ENCODE data around the gene EEPD1.
A peak's percentile ranks its signal among the peaks of the same experiment; 100 is the strongest.

Gene EEPD1

DNA sequence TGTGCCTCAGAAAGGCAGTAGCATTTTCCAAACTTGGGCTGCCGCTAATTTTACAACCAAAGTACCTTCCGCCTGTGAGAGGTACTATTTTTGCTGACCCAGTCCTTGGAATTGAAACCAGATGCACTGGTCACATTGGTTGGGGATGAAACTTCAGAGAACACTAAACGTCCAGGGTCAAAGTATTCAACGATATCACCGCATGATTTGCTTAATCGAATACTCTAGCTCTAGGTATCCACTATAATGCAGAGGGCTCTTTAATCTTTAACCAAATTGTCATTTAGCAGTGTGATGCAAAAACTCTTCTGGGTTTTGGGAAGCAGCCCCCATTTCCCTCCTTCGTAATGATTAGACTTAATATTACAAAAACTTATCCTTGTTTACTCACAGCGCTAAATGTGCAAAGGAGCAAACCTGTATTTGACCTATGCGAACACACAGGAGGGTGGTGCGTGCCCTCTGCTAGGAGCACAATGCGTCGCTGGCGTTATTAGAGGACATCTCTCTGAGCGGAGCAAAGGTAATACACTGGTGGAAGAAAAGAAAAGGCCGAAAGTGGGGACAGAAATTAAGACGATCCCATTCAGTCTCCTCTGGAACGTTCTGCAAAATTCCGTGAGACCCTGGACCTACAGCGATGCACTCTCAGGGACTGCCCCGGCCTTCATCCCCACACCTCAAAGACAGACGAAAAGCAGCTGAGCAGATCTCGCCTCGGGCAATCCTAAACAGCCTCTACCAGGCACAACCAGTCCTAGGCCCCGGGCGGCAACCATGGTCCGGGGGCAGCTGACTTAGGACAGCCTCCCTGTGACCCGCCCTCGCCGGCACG, 916 bp upstream of the EEPD1 start:
- DNase-seq = no peak
- in situ Hi-C loops (cut with MboI; ENCODE audit: low pct_unique_long_range_greater_than_20kb, low sequenced_read_pairs) = no loop called here

DNA sequence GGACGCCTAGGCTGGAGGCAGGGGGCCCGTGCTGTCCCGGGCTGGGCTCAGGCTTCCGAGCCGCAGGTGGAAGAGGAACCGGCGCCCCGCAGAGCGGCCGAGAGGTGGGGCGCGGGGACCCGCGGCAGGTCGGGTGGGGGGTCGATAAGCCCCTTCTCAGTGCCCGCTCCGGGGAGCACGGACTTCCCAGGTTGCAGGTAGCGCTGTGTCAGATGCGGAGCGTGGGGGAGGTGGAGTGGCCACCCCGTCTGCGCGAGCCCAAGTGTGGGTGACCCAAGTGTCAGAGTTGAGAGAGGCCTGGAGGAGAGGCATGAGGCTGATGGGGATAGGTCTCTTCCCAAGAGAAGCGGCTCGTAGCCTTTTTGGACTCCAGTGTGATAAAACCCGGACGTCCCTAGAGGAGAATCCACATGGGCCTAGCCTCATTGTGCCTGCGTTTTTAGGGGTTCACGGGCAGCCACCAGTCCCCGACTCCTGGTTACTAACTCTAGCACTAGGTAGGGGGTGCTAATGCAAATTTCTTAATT, 580 bp downstream of the EEPD1 start:
- in situ Hi-C loops (cut with MboI; ENCODE audit: low pct_unique_long_range_greater_than_20kb, low sequenced_read_pairs) = no loop called here
- DNase-seq = no peak

DNA sequence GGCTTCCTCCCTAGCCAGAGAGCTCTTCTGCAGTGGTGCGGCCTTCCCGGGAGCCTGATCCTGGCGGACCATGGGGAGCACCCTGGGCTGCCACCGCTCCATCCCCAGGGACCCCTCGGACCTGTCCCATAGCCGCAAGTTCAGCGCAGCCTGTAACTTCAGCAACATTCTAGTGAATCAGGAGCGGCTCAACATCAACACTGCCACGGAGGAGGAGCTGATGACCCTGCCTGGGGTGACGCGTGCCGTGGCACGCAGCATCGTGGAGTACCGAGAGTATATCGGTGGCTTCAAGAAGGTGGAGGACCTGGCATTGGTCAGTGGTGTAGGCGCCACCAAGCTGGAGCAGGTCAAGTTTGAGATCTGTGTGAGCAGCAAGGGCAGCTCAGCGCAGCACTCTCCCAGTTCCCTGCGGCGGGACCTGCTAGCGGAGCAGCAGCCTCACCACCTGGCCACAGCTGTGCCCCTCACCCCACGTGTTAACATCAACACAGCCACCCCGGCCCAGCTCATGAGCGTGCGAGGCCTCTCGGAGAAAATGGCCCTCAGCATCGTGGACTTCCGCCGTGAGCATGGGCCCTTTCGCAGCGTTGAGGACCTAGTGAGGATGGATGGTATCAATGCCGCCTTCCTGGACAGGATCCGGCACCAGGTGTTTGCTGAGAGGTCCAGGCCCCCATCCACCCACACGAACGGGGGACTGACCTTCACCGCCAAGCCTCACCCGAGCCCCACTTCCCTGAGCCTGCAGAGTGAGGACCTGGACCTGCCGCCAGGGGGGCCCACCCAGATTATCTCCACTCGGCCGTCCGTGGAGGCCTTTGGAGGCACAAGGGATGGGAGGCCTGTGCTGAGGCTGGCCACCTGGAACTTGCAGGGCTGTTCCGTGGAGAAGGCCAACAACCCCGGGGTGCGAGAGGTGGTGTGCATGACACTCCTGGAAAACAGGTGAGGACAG, 1.5 kb downstream of the EEPD1 start:
- in situ Hi-C loops (cut with MboI; ENCODE audit: low pct_unique_long_range_greater_than_20kb, low sequenced_read_pairs) = no loop called here
- no peak for DNase-seq

DNA sequence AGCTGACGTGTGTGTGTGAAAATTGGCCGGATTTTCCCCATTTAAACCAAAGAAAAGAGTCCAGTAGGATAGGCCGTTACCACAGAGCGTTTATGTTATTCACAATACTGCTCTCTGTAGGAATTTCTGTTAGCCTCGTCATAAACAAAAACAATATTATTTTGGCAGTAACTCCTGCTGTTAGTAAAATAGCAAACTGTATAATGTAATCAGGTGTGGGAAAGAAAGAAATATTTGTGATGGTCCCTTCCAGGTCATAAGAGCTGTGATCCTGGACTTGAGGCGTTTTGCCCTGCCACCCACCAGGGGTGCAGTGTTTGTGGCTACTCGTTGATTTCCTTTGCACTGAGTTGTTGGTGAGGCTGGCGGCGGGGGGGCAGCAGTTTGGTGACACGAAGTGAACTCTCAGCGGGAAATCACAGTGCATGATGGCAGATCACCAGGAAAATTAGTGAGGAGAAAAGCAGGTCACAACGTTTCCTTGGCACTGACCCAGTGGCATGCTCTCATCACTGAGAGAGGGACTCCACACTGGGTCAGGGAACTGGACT, 2.8 kb downstream of the EEPD1 start:
- DNase-seq = peak; percentile 30
- in situ Hi-C loops (cut with MboI; ENCODE audit: low pct_unique_long_range_greater_than_20kb, low sequenced_read_pairs) = no loop called here

DNA sequence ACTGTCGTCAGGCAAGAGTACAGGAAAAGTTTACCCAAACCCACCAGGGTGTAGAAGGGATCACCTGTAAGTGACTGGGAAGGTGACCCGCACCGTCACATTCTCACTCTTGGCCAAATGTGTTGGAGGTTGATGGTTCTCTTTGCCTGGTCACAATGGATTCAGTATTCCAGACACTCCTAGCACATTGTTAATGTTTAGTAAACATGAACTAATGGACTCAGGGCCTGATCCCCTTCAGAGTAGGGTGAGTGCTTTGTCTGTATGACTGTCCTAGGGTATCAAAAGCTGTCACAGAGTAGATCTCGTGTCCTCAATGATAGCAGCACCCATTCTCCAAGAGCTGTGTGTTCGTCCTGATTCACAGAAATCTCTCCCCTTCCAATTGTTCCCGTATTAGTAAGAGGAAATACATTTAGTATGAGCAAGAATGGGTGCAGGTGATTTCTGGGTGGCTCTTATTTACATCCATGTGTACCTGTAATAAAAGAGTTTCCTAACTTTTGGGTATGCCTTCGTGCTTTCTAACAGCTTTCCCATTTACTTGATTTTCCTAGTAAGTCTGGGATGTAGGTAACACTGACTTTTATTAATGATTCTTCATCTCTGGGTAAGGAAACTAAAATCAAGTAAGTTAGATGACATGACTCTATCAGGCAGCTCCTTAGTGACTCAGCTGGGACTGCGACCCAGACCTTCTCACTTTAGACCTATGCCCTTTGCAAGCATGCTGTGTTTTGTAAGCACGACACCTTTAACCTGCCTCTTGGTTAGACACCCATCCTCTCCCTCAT, 4.7 kb downstream of the EEPD1 start:
- in situ Hi-C loops (cut with MboI; ENCODE audit: low pct_unique_long_range_greater_than_20kb, low sequenced_read_pairs) = no loop called here
- no peak for DNase-seq

DNA sequence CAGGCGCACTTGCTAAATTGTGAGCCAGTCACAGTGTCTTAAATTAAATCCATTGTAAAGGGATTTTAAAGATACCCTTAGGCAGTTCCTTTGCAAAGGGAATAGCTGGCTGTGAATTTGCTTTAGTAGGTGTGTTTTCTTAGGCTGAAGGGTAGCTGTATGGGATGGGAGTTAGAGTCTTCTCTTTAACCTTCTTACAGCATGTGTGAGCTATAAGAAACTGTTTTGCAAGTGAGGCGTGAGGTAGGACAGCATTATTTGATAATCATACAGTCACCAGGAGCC, 5.2 kb downstream of the EEPD1 start:
- DNase-seq = no peak
- in situ Hi-C loops (cut with MboI; ENCODE audit: low pct_unique_long_range_greater_than_20kb, low sequenced_read_pairs) = no loop called here

DNA sequence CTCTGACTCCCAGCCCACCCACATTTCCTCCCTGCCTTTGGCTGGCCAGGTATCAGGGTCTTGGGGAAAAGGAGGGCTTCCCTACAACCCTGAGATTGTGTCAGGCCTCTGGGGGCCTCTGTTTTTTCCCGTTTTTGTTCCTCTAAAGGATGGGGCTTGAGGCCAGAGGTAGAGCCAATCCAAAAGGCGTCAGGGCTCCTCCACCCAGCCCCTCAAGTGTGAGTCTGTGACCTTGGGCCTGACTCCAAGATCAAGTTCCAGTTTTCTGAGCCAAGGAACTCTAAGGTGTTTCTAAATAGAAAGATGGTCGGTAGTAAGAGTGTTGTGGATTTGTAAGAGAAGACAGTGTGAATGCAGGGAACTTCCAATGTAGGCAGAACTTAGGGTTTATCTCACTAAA, 6.6 kb downstream of the EEPD1 start:
- in situ Hi-C loops (cut with MboI; ENCODE audit: low pct_unique_long_range_greater_than_20kb, low sequenced_read_pairs) = no loop called here
- no peak for DNase-seq

DNA sequence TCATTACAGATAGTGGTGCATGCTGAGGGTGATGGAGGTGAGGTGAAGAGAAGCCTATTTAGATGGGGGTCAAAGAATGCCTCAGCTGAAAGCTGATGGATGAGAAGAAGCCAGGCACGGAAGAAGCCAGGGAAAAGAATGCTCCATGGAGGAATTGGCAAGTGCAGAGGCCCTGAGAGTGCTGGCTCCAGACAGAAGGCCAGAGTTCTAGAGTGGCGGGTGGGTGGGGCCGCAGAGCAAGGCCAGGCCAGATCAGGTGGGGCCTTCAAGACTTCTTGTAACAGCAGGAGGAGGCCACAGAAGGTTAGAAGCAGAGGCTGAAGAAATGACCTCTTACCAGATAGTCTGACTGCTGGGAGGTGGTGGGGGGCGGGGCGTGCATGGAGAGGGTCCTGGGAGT, 7.3 kb downstream of the EEPD1 start:
- no peak for DNase-seq
- in situ Hi-C loops (cut with MboI; ENCODE audit: low pct_unique_long_range_greater_than_20kb, low sequenced_read_pairs) = no loop called here

DNA sequence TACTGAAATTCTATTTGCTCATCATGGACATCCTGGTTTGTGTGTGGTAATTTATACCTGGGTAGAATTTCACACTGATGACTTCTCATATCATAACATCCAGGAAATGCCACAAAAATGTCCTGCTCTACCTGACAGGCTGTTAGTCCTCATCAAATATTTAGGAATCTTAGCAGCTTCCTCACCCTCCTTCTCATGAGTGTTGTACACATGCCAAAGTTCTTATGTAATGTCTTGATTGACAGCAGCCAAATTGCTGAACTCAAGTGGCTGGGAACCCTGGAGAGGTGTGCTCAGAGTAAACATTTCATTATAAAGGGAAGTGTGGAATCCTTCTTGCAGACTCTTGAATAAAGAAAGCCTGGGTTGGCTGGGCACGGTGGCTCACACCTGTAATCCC, 8.9 kb downstream of the EEPD1 start:
- in situ Hi-C loops (cut with MboI; ENCODE audit: low pct_unique_long_range_greater_than_20kb, low sequenced_read_pairs) = no loop called here
- peak; percentile 48 for DNase-seq

DNA sequence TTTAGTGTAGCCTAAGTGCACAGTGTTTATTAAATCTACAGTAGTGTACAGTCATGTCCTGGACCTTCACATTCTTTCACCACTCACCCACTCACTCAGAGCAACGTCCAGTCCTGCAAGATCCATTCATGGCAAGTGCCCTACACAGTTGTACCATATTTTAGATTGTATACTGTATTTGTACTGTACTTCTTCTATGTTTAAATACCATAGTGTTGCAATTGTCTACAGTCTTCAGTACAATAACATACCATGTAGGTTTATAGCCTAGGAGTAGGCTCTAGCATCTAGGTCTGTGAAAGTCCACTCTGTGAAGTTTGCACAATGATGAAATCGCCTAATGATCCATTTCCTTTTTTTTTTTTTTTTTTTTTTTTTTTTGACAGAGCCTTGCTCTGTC, 12.0 kb downstream of the EEPD1 start:
- in situ Hi-C loops (cut with MboI; ENCODE audit: low pct_unique_long_range_greater_than_20kb, low sequenced_read_pairs) = no loop called here
- peak; percentile 38 for DNase-seq

DNA sequence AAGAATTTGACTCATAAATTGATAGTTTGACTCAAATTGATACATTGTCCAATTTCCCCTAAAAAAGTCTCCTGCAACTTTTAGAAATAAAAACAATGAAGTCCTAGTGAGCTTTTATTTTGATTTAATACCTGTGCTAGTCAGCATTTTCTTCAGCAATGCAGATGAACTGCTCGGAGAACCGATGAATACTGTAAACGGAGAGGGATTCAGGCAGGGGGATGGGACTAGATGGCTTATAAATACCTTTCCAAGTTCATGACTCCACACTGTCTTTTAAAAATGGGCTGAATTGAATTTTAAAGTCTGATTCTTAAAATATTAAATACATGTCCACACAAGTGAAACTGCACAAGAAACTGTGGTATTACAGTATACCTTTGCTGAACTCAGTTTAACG, 12.7 kb downstream of the EEPD1 start:
- DNase-seq = no peak
- in situ Hi-C loops (cut with MboI; ENCODE audit: low pct_unique_long_range_greater_than_20kb, low sequenced_read_pairs) = no loop called here

DNA sequence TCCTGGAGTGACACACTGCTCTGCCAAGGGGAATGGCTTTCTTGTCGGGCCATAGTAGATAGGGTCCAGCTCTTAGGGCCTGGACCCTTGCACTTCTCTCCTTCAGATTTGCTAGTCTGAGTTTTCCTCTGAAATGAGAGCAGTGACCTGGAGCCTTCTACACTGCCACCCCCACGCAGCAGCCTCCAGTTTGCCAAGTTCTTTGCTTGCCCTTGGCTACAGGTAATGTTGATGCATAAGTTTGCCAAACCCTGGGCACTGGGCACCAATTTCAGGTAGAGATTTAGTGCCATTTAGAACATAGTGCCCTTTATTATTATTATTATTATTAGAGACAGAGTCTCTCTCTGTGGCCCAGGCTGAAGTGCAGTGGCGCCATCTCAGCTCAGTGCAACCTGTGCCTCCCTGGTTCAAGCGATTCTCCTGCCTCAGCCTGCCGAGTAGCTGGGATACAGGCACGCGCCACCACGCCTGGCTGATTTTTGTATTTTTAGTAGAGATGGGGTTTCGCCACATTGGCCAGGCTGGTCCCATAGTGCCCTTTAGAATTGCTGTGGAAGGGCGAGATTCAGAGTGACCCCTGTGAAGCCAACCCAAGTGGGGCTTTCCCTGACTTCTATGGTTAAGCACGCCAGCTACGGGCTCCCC, 14.5 kb downstream of the EEPD1 start:
- in situ Hi-C loops (cut with MboI; ENCODE audit: low pct_unique_long_range_greater_than_20kb, low sequenced_read_pairs) = no loop called here
- no peak for DNase-seq

DNA sequence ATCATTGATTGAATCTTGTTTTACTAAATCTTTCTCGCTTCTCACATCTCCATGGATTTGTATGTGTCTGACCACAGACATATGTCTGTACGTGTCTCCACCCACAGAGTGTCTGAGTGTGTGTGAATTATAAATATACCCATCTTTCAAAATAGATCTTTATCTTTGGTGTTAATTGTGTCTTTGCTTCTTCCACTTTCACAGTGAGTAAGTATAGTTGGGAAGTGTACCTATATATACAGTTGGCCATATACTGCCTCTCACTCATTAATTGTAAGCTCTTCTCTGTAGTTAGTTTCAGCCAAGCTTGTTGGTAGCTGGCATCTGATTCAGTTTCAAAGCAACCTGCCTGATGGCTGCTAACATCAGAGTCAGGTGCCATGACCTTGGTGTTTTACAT, 18.4 kb downstream of the EEPD1 start:
- in situ Hi-C loops (cut with MboI; ENCODE audit: low pct_unique_long_range_greater_than_20kb, low sequenced_read_pairs) = no loop called here

DNA sequence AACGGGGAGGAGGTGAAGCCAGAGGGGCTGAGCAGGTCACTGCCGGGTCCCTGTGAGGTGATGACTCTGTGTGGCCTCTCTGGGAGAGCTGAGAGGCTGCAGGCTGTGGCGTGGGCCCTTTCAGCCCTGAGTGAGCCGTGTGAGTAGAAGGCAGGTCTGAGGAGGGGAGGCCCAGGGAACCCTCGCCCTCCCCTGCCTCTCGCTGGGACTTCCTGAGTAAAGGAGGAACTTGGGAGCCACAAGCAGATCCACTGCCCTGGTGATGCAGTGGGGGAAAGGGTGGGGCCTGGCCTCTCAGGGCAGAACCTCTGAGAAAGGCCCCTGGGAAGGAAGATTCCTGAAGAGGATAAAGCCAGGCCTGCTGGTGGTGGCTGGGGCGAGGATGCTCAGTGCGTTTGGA, 22.8 kb downstream of the EEPD1 start:
- in situ Hi-C loops (cut with MboI; ENCODE audit: low pct_unique_long_range_greater_than_20kb, low sequenced_read_pairs) = no loop called here
- peak; percentile 89 for DNase-seq

More for the DNA sequence above, 18.4 kb downstream of the EEPD1 start:
- DNase-seq = no peak

DNA sequence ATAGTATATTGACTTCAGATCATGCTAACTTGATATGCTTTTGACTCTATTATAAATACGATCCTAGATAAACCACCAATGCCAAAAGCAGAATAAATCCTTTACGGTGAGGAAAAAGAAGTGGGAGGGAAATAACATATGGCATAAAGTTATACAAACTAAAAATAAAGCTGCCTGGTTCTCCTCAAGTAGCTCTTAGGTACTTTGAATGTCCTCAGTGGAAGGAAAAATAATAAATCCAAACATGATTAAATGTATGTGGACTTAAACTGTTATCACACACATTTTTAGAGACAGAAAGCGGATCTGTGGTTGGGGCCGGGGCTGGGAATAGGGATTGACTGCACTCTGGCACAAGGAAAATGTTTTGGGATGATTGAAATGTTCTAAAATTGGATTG, 23.6 kb downstream of the EEPD1 start:
- in situ Hi-C loops (cut with MboI; ENCODE audit: low pct_unique_long_range_greater_than_20kb, low sequenced_read_pairs) = no loop called here
- DNase-seq = no peak

DNA sequence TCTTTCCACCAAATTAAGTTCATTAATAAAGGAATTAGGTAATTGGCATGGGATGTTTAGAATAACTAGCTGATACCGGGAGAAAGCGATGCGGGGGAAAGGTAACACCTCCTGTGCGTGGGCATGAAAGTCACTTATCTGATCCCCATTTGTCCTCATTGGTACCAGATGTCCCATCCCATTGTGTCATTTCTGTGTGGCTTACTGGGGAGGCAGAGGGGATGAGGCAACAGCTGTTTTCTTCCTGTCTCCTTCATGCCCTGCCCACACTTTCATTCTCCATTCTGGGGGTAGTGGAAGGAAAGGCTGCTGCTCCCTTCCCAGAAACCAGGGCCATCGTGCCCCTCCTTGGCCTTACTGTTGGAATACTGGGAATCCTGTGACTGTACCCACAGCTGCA, 27.1 kb downstream of the EEPD1 start:
- DNase-seq = no peak
- in situ Hi-C loops (cut with MboI; ENCODE audit: low pct_unique_long_range_greater_than_20kb, low sequenced_read_pairs) = no loop called here

DNA sequence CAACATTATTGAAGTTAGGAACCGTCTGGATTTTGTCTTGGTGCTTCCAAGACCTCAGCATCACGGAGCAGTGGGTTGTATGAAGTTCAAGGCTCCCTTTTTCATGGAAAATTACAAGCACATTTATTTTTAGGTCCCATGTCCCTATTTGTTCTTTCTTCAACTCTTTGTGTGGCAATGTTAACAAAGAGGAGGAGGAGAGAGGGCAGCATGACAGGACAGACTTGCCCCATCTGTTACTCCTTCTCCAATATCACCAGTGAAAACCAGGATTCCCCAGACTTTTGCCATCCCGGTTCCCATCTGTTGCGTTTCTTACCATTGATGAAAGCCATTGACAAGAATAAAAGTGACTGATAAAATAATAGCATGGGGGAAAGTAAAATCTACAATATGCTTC, 28.6 kb downstream of the EEPD1 start:
- no peak for DNase-seq
- in situ Hi-C loops (cut with MboI; ENCODE audit: low pct_unique_long_range_greater_than_20kb, low sequenced_read_pairs) = no loop called here

DNA sequence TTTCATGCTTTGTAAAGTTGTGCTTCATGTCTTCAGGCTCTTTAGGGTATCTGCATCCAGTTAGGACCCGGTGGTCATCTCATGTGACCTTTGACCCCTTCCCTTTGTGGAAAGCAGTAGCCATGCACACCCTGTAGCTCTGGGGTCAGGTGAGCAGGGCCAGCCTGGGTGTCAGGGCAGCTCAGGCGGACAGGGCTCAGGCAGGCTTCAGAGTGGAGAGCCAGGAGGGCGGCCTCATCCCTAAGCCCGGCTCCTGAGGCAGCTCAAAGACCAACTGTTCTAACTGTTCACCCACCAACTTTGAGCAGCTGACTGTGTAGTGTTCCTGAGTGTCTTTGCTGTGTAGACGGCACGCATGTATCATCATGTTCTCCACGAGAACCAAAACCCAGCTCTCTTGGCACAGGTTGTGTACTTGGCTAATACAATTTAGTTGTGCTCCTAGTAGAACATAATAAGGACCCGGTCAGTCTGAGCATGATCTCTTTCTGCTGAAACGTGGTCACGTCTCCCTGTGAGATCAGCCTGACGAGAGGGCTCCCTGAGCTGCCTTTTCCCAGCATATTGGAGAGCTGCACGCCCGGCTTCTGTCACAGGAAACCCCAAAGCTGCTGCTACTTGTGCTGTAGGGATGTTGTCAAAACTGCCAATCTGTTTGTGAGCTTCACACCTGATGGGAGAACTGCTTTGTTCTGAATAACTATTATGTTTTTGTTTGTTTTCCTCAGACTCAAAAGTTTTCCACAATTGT, 30.0 kb downstream of the EEPD1 start:
- in situ Hi-C loops (cut with MboI; ENCODE audit: low pct_unique_long_range_greater_than_20kb, low sequenced_read_pairs) = no loop called here
- DNase-seq = no peak
